ENCODE results near the gene DGKI.

DNA sequence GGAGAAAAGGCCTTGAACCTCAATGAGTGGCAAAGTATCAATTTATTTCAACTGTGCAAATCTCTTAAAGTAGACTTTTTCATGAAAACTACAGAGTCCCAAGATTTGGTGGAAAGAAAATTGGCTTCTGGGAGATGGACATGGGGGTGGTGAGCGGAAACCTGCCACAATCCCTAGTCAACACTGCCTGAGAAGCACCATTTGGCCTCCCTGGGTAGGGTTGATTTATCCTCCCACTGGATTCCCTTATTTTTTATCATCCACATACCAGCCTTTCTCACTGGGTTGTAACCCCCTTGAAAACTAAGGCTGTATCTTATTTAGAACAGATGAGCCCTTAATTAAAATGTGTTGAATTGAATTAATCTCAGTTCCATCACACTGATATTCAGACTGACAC lies 401.5 kb downstream of the DGKI start:
- TF ChIP-seq, protein P1, sequence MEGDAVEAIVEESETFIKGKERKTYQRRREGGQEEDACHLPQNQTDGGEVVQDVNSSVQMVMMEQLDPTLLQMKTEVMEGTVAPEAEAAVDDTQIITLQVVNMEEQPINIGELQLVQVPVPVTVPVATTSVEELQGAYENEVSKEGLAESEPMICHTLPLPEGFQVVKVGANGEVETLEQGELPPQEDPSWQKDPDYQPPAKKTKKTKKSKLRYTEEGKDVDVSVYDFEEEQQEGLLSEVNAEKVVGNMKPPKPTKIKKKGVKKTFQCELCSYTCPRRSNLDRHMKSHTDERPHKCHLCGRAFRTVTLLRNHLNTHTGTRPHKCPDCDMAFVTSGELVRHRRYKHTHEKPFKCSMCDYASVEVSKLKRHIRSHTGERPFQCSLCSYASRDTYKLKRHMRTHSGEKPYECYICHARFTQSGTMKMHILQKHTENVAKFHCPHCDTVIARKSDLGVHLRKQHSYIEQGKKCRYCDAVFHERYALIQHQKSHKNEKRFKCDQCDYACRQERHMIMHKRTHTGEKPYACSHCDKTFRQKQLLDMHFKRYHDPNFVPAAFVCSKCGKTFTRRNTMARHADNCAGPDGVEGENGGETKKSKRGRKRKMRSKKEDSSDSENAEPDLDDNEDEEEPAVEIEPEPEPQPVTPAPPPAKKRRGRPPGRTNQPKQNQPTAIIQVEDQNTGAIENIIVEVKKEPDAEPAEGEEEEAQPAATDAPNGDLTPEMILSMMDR (IDR thresholded peaks at IDR 0.05; ENCODE audit: low read depth, low read length, missing input control): no peak
- no peak for TF ChIP-seq EGR1 (IDR thresholded peaks at IDR 0.05; ENCODE audit: low read depth in 2 of 2)
- no peak for TF ChIP-seq RAD21 (IDR thresholded peaks at IDR 0.05)
